ENCODE results near the gene NKD1.

GRCh38 chr16:50502616-50503011 lies 45.6 kb upstream of the NKD1 start:
- TF ChIP-seq CTCF (IDR thresholded peaks at IDR 0.05) (no peak), EP300 (IDR thresholded peaks at IDR 0.05) (no peak), POLR2A (IDR thresholded peaks at IDR 0.05) (no peak)
